Fibroblast of skin of right biceps (primary cell): Measurements from ENCODE around the gene PER1.
A peak's percentile ranks its signal among the peaks of the same experiment; 100 is the strongest.

ENCODE experiments used
- DNase-seq: peaks from one replicate; pipeline ENCODE4 v3.0.0-alpha.2; 2013

The PER1 gene

GRCh38 chr17:8151120-8151640 lies 1.0 kb downstream of the PER1 start:
- peak; percentile 91 for DNase-seq

GRCh38 chr17:8150194-8151119 lies 1.7 kb downstream of the PER1 start:
- no peak for DNase-seq

GRCh38 chr17:8149419-8150193 lies 2.6 kb downstream of the PER1 start:
- DNase-seq: no peak

GRCh38 chr17:8148560-8148959 lies 3.6 kb downstream of the PER1 start:
- no peak for DNase-seq

GRCh38 chr17:8147805-8148404 lies 4.3 kb downstream of the PER1 start:
- DNase-seq: no peak

- DNase-seq: no peak
These were observed 4.9 kb downstream of the PER1 start for GRCh38 chr17:8147141-8147804.

- DNase-seq: no peak
These were observed 5.6 kb downstream of the PER1 start for GRCh38 chr17:8146381-8147140.

- DNase-seq: no peak
These were observed 6.4 kb downstream of the PER1 start for GRCh38 chr17:8145811-8146210.

- no peak for DNase-seq
These were observed 7.6 kb downstream of the PER1 start for GRCh38 chr17:8144401-8145231.

- DNase-seq: no peak
These were observed 8.4 kb downstream of the PER1 start for GRCh38 chr17:8143581-8144400.

- DNase-seq: no peak
These were observed 9.2 kb downstream of the PER1 start for GRCh38 chr17:8142887-8143580.

- no peak for DNase-seq
These were observed 9.9 kb downstream of the PER1 start for GRCh38 chr17:8142158-8142886.

- no peak for DNase-seq
These were observed 10.5 kb downstream of the PER1 start for GRCh38 chr17:8141741-8142140.

- no peak for DNase-seq
These were observed 11.2 kb downstream of the PER1 start for GRCh38 chr17:8141045-8141444.

GRCh38 chr17:8140065-8141029 lies 11.9 kb downstream of the PER1 start:
- no peak for DNase-seq

GRCh38 chr17:8138672-8139371 lies 13.4 kb downstream of the PER1 start:
- DNase-seq: peak; percentile 98

GRCh38 chr17:8138374-8138671 lies 13.9 kb downstream of the PER1 start:
- DNase-seq: no peak
